Measurements from ENCODE around the gene ELAVL3. TPM values are rescaled to one million over a fixed set of nuclear protein-coding genes. Genes with fewer than 3 reads are reported as not detected.

Gene ELAVL3
- total RNA-seq, 1 experiment from 2014 or later = 1.2 TPM

DNA sequence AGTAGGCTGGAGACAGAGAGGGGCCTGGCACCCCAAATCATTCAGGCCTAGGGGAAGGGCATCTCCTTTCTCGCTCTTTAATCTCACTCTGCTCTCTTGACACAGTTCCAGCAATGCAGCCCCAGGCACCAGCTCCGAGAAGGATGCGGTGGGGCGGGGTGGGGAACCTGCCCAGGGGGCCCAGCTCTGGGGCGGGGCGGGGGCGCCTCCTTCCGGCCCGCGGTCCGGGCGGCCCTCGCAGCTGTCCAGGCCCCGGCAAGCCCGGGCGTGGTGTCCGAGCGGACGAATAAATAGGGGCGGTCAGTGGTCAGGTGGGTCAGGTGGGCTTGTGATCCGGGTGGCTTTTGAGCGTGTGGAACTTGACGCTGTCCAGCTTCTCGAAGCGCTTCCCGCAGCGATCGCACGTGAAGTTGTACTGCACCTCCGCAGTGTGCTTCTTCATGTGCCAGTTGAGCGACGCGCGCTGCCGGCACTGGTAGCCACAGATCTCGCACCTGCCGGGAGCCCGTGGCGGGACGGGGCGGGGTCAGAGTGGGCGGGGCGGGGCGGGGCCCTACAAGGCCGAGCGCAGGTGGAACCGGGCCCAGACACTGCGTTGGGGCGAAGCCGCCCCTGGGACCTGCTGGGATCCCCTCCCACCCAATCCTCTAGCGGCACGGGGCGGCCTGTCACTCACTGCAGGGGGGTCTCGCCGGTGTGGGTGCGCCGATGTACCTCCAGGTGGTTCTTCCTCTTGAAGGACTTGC is 2.7 kb upstream of the ELAVL3 start:
- Mint-ChIP-seq H3K27ac (no peak overlapping the region), H3K36me3 (ENCODE audit: insufficient read depth in 1 of 3, low read depth in 3 of 3) (no peaks in the 10 kb centered on the region; a peak in 1 of 7 replicates), H3K27me3 (ENCODE audit: low read depth) (peaks cover 28% of the 10 kb centered on the region), H3K4me1 (peaks cover 4 to 15% of the 10 kb centered on the region in 2 experiments; a peak in 3 of 4 replicates), H3K4me3 (no peak overlapping the region), H3K9me3 (peaks cover 0 to 4% of the 10 kb centered on the region in 2 experiments; a peak in 3 of 5 replicates)
- TF ChIP-seq, protein P1, sequence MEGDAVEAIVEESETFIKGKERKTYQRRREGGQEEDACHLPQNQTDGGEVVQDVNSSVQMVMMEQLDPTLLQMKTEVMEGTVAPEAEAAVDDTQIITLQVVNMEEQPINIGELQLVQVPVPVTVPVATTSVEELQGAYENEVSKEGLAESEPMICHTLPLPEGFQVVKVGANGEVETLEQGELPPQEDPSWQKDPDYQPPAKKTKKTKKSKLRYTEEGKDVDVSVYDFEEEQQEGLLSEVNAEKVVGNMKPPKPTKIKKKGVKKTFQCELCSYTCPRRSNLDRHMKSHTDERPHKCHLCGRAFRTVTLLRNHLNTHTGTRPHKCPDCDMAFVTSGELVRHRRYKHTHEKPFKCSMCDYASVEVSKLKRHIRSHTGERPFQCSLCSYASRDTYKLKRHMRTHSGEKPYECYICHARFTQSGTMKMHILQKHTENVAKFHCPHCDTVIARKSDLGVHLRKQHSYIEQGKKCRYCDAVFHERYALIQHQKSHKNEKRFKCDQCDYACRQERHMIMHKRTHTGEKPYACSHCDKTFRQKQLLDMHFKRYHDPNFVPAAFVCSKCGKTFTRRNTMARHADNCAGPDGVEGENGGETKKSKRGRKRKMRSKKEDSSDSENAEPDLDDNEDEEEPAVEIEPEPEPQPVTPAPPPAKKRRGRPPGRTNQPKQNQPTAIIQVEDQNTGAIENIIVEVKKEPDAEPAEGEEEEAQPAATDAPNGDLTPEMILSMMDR (conservative IDR thresholded peaks at IDR 0.05) = no peak
- Histone ChIP-seq H3K56ac (ENCODE audit: insufficient read length, low read depth, low read length) (no peak overlapping the region), H3K9ac (ENCODE audit: extremely low read depth, insufficient read length, low read length) (no peak overlapping the region), H2BK5ac (ENCODE audit: insufficient read length, low read length) (no peak overlapping the region), H4K8ac (replicated peaks; ENCODE audit: insufficient read length, low read depth, low read length) (no peak overlapping the region), H4K5ac (ENCODE audit: insufficient read length, low read depth, low read length) (no peak overlapping the region), H3K27ac (ENCODE audit: insufficient read length, low read depth, low read length) (no peak overlapping the region), H3K27me3 (ENCODE audit: insufficient read depth, low read length) (peaks cover 12% of the 10 kb centered on the region; the same call in 1 of the 2 replicates), H3K79me1 (ENCODE audit: insufficient read depth, low read depth, low read length, poor library complexity, severe bottlenecking) (no peaks in the 10 kb centered on the region), H2BK15ac (ENCODE audit: low read depth, low read length) (no peak overlapping the region), H3K4ac (ENCODE audit: low read depth, low read length) (no peak overlapping the region), H4K20me1 (ENCODE audit: control insufficient read depth, insufficient read depth, insufficient read length) (no peaks in the 10 kb centered on the region), H2AK5ac (ENCODE audit: insufficient read length, low read length) (no peak overlapping the region), H3K4me1 (ENCODE audit: insufficient read depth, low read length) (no peaks in the 10 kb centered on the region), H2BK120ac (ENCODE audit: low read depth, low read length, poor library complexity, severe bottlenecking) (no peak overlapping the region), H3K79me2 (ENCODE audit: insufficient read depth, low read length) (no peaks in the 10 kb centered on the region), H3T11ph (ENCODE audit: low read length) (no peak overlapping the region), H2AFZ (ENCODE audit: low read length) (no peak overlapping the region), H3K4me2 (ENCODE audit: insufficient read depth, insufficient read length, low read length) (no peak overlapping the region), H2BK20ac (ENCODE audit: low read depth, low read length, poor library complexity, severe bottlenecking) (no peak overlapping the region), H3K18ac (ENCODE audit: insufficient read length, low read depth, low read length) (no peak overlapping the region), H3K23ac (ENCODE audit: insufficient read length, low read depth, low read length) (no peak overlapping the region), H4K91ac (ENCODE audit: insufficient read length, low read depth, low read length) (no peak overlapping the region), H3K14ac (ENCODE audit: insufficient read depth, low read length) (no peak overlapping the region), H3K23me2 (ENCODE audit: insufficient read length, low read depth, low read length, poor library complexity, severe bottlenecking) (peaks cover 7% of the 10 kb centered on the region), H3K9me3 (ENCODE audit: control insufficient read depth, low read depth, low read length) (no peaks in the 10 kb centered on the region), H2BK12ac (ENCODE audit: insufficient read length, low read depth, low read length) (no peak overlapping the region)
- WGBS (ENCODE audit: extremely low coverage, insufficient read length, low lambda C conversion rate) = no CpG with 5 or more reads among the region's 57 CpGs
- DNase-seq = peak; percentile 77
